Colonic mucosa (tissue), 4 donors: ENCODE measurements around the gene RAPH1. TPM values are rescaled to one million over a fixed set of nuclear protein-coding genes. Genes with fewer than 3 reads are reported as not detected.

Experiments
- DNase-seq: peaks from one replicate; pipeline ENCODE4 v3.0.0-alpha.2; 2020
- H3K27ac ChIP-seq: fragments of 200-600 bp; one replicate; pipeline ENCODE4 v1.8.0; 2021
- H3K27me3 ChIP-seq: fragments of 200-600 bp; one replicate; pipeline ENCODE4 v1.8.0; 2021
- H3K36me3 ChIP-seq: fragments of 200-600 bp; one replicate; pipeline ENCODE4 v1.8.0; 2021
- H3K4me1 ChIP-seq: fragments of 200-600 bp; one replicate; pipeline ENCODE4 v1.8.0; 2021; ENCODE audit warnings: mild to moderate bottlenecking
- H3K4me3 ChIP-seq: fragments of 200-600 bp; one replicate; pipeline ENCODE4 v1.8.0; 2021
- H3K9ac ChIP-seq, 2 donors: one replicate each; pipeline ENCODE4 v1.7.0; 2013; ENCODE audit warnings: control low read depth in 2 of 2, low read depth in 2 of 2, low read length in 2 of 2
- H3K9me3 ChIP-seq: fragments of 200-600 bp; one replicate; pipeline ENCODE4 v1.8.0; 2021
- intact Hi-C: fragments of 100-400 bp; cut with DNase I; formaldehyde crosslinking; loops from one replicate; pipeline ENCODE4 v1.14.1; 2022
- total RNA-seq, 2 donors: library from RNA; stranded (reverse); fragmentation: NEBNext Ultra II Directional in 1 of 2; extraction: Animal tissue kit (Norgen Biotek cat#: 25700) in 1 of 2; gene quantifications; one replicate each; pipeline ENCODE4 v1.2.1, GENCODE V29; 2021
- TF ChIP-seq, protein P1 (sequence below): fragments of 200-600 bp; IDR thresholded peaks from one replicate; pipeline ENCODE4 v1.8.0; 2022; ENCODE audit warnings: antibody characterized with exemption, mild to moderate bottlenecking
- donor health status: healthy.
- donor health status: DM: no; HTN: no; CAD: no.
- donor health status: DM: no; HTN: no; CAD: no.

RAPH1 gene
- total RNA-seq, 2 donors from 2014 or later = 26.1 to 39.5 TPM

DNA sequence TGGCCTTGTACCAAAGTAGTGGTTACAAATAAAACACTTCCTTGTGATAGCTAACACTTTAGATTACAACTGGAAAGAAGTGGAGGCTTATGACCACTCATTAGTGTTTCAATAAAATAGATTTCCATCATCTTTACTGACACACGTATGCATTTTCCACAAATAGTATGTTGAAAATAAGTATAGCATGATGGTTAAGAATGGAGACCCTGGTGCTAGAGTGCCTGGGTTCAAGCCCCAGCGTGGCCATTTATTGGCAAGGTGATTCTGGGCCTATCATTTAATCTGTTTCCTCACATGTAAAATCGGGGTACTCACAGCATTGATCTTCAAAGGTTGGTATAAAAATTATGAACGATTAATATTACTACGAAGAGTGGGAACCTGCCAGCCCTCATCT, 54.5 kb downstream of the RAPH1 start:
- H3K4me3 ChIP-seq = no peak overlapping the region
- TF ChIP-seq, protein P1, sequence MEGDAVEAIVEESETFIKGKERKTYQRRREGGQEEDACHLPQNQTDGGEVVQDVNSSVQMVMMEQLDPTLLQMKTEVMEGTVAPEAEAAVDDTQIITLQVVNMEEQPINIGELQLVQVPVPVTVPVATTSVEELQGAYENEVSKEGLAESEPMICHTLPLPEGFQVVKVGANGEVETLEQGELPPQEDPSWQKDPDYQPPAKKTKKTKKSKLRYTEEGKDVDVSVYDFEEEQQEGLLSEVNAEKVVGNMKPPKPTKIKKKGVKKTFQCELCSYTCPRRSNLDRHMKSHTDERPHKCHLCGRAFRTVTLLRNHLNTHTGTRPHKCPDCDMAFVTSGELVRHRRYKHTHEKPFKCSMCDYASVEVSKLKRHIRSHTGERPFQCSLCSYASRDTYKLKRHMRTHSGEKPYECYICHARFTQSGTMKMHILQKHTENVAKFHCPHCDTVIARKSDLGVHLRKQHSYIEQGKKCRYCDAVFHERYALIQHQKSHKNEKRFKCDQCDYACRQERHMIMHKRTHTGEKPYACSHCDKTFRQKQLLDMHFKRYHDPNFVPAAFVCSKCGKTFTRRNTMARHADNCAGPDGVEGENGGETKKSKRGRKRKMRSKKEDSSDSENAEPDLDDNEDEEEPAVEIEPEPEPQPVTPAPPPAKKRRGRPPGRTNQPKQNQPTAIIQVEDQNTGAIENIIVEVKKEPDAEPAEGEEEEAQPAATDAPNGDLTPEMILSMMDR = no peak
- intact Hi-C loops = loop anchor here (10.0 kb wide), 2 partner anchors 174 to 434 kb away; no protein-coding TSS in a partner anchor

DNA sequence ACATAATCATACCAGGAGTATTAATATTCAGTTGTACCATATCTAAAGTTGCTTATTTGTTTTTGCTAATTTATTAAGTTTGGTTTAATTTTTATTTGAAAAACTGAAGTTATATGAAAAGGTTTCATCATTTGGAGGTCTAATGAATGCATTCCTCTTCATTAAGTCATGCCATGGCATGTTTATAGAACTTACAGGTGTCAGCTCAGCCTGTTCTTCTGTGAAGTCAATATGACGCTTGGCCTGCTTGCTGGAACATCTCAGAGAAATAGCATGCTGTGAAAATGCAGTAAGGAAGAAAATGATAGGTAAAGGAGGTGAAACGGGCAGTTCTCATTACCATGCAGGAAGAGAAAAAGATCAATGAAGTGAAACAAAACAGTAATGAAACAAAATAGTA, 58.2 kb downstream of the RAPH1 start:
- Histone ChIP-seq H3K9ac (no peak overlapping the region), H3K4me3 (no peak overlapping the region), H3K27ac (no peak overlapping the region), H3K27me3 (no peaks in the 10 kb centered on the region), H3K4me1 (no peaks in the 10 kb centered on the region), H3K9me3 (no peaks in the 10 kb centered on the region), H3K36me3 (no peaks in the 10 kb centered on the region)
- no peak for DNase-seq
- TF ChIP-seq, protein P1 = no peak
- intact Hi-C loops = no loop called here

More for the DNA sequence above, 54.5 kb downstream of the RAPH1 start:
- DNase-seq = no peak
- Histone ChIP-seq H3K9me3 (no peaks in the 10 kb centered on the region), H3K4me1 (no peaks in the 10 kb centered on the region), H3K27ac (no peak overlapping the region), H3K27me3 (no peaks in the 10 kb centered on the region), H3K36me3 (no peaks in the 10 kb centered on the region), H3K9ac (no peak overlapping the region)

DNA sequence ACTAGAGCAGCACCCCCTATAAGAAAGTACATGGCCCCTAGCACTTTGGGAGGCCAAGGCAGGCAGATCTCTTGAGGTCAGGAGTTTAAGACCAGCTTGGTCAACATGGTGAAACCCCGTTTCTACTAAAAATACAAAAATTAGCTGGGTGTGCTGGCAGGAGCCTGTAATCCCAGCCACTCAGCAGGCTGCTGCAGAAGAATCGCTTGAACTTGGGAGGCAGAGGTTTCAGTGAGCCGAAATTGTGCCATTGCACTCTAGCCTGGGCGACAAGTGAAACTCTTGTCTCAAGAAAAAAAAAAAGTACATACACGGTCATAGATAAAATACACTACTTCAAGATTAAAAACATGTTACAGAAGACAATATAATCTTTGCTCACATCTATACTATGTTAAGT, 63.8 kb downstream of the RAPH1 start:
- no peaks in the 10 kb centered on the region for H3K36me3 ChIP-seq
- intact Hi-C loops = no loop called here
- TF ChIP-seq, protein P1 = no peak
- no peak overlapping the region for H3K9ac ChIP-seq
- DNase-seq = no peak
- H3K4me3 ChIP-seq = no peak overlapping the region
- H3K9me3 ChIP-seq = no peaks in the 10 kb centered on the region
- H3K4me1 ChIP-seq = no peaks in the 10 kb centered on the region
- H3K27me3 ChIP-seq = no peaks in the 10 kb centered on the region
- H3K27ac ChIP-seq = no peak overlapping the region

DNA sequence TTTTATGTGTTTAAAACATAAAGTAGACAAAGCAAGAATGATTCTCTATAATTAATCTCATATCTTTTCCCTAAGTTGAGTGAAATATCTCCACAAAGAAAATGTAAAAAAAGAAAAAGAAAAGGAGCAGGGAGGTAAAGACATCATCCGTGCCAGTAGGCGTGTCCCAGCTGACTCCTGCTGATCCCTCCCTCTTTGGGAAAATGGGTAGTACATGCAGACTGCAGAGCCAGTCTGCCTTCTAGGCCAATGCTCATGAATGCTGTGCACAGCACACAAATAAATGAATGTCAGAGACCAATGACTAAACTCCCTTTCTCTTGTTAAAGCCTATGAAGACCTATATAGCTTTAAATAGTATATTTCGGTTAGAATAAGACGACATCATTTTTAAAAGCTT, 64.7 kb downstream of the RAPH1 start:
- H3K9ac ChIP-seq = no peak overlapping the region
- H3K27ac ChIP-seq = no peak overlapping the region
- H3K4me1 ChIP-seq = no peaks in the 10 kb centered on the region
- TF ChIP-seq, protein P1 = no peak
- H3K36me3 ChIP-seq = no peaks in the 10 kb centered on the region
- intact Hi-C loops = no loop called here
- H3K27me3 ChIP-seq = no peaks in the 10 kb centered on the region
- peak; percentile 39 for DNase-seq
- no peaks in the 10 kb centered on the region for H3K9me3 ChIP-seq
- H3K4me3 ChIP-seq = no peak overlapping the region

DNA sequence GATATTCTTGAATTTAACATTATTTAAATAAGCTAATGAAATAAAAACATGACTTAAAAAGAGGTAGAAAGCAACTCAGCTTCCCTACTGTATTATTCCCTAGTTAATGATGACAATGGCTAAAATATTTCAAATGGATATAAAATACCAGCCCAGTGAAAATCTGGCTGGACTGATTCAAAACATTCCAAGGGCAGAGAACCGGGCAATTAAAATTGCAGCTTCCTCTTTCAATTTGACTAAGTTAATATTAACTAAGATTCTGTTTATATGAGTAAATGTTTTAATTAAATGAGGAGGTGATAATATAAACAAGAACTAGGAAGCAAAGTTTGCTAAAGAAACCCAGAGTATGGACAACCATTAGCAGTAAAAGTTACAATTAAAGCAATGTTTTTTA, 65.6 kb downstream of the RAPH1 start:
- Histone ChIP-seq H3K27me3 (no peaks in the 10 kb centered on the region), H3K4me1 (no peaks in the 10 kb centered on the region), H3K4me3 (no peak overlapping the region), H3K9me3 (no peaks in the 10 kb centered on the region), H3K36me3 (no peaks in the 10 kb centered on the region), H3K9ac (no peak overlapping the region), H3K27ac (no peak overlapping the region)
- DNase-seq = no peak
- TF ChIP-seq, protein P1 = no peak
- intact Hi-C loops = no loop called here

DNA sequence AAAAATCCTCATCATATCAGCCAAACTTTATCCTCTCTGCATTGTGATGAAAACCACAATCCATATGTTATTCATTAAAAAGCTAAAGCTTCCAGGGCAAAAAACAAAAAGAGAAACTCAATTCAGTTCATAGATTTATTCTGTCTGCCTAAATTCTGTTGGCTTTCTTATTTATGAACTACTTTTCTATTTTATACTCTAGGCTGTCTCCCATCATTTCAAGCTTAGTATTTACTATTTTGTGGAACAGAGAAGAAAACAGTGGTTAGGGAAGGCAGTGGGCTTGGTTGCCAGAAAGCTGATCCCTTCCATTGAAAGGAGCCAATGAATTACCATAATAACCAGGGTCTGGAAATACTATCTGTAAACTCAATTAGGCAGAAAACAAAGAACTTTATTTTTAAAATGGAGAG, 71.8 kb downstream of the RAPH1 start:
- Histone ChIP-seq H3K36me3 (no peaks in the 10 kb centered on the region), H3K9me3 (no peaks in the 10 kb centered on the region), H3K27me3 (no peaks in the 10 kb centered on the region), H3K4me3 (no peak overlapping the region), H3K27ac (no peak overlapping the region), H3K9ac (no peak overlapping the region), H3K4me1 (no peaks in the 10 kb centered on the region)
- TF ChIP-seq, protein P1 = no peak
- no peak for DNase-seq
- intact Hi-C loops = no loop called here
